HG02678 (cell line): ENCODE results near the gene SIGLEC14.
"Not testable (repeated sequence)": the region's sequence is repeated elsewhere in the genome, so short reads cannot be mapped to it uniquely, and the experiment has no call there.

Experiments used
- ATAC-seq: cut with Tn5 transposase; IDR thresholded peaks from one replicate; pipeline ENCODE4 v1.9.1; 2021; ENCODE audit warnings: mild to moderate bottlenecking, moderate library complexity; ENCODE audit not compliant: unreplicated experiment

Gene SIGLEC14

DNA sequence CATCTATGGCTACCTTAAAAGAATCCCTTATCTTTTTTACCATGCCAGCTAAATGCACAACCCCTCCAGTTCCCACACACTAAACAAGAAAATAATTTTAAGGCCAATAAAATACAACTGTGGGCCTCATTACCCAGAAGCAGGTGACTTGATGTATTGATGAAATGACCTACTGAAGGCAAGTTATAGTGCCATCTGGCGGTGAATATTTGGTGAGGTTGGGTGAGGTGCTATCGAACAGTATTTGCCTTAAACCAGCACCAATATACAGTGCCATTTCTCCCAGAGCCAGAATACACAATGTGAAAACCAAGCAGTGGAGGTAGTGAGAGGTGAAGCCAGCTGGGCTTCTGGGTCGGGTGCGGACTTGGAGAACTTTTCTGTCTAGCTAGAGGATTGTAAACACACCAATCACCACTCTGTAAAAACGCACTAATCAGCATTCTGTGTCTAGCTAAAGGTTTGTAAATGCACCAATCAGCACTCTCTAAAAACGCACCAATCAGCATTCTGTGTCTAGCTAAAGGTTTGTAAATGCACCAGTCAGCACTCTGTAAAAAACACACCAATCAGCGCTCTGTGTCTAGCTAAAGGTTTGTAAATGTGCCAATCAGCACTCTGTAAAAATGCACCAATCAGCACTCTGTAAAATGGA lies 29.4 kb upstream of the SIGLEC14 start:
- ATAC-seq = not testable (repeated sequence)

DNA sequence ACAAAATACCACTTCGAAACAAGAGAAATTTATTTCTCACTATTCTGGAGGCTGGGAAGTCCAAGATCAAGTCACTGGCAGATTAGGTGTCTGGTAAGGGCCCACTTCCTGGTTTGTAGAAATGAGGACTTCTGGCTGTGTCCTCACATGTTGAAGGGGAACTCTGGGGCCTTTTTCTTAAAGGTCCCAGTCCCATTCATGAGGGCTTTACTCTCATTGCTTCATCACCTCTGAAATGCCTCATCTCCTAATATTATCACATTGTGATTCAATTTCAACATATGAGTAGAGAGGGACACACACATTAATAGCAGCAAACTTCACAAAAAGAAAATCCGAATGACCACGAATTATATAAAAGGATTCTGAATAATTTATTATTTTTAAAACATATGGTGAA lies 21.6 kb upstream of the SIGLEC14 start:
- no peak for ATAC-seq

DNA sequence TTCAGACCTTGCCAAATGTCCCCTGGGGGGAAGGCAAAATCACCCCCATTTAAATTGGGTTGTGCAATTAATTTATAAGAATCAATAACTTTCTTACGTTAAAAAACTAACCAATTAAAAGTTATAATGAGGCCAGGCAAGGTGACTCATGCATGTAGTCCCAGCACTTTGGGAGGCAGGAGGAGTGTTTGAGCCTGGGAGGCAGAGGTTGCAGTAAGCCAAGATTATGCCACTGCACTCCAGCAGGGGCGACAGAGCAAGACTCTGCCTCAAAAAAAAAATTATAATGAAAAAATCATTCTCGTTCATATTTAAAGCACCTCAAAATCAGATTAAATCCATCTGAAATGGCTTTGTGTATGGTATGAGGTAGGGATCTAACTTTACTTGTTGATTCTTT lies 18.4 kb upstream of the SIGLEC14 start:
- ATAC-seq = no peak

DNA sequence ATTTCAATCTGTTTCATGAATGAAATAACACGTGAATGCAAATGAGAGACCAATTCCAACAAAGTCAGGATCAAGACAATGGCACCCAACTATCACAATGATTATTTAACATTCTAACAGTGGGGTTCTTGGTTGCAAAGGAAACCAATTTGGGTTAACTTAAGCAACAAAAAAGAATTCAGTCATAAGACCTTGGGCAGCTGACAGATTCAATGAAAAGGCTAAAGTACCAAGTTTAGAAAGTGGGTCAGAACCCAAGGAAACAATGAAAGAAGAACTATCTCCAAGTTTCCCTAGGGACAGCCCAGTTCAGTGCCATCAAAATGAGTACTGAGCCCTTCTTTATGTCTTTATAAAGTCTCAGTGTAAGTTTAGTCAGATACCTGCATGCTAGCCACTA lies 17.5 kb upstream of the SIGLEC14 start:
- no peak for ATAC-seq

DNA sequence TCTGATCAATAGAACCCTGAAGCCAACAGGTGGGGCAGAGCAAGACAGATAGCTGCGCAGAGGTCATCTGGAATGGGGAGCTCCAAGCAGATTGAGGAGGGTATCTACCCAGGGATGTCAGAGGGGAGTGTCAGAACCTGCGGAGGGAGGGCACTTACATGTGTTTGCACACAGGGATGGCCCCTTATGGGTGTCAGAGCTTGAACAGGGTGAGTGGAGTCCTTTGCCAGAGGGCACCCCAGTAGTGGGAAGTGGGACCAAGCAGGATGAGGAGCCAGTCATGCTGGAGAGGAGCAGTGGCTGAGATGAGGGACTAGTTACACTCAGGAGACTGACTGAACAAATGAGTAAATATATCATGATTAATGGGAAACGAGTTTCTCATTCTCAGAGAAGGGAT lies 17.0 kb upstream of the SIGLEC14 start:
- ATAC-seq = no peak

DNA sequence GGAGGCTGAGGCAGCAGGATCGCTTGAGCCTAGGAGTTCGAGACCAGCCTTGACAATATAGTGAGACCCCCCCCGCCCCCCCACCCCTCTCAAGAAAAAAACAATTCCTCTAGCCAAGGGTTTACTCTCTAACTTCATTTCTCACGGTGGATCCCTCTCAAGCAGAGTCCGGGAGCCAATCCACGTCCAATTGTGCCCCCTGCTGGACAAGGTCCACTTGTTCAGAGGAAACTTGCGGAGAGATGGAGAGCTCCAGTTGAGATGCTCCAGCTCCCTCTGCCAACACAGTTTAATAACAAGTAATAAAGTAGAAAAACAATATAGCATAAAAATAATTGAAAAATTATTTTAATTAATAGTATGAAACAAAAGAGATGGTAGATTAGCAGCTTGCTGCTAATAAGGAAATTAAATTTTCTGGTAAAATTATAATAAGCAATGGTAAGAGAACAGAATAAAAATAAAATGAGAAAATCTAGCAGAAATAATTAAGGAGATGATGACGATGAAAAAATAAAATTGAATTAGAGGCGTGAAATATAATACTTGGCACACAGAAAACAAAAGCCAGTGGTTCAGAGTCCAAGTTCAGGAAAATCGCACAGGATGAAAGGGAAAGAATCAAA lies 14.5 kb upstream of the SIGLEC14 start:
- ATAC-seq = no peak

DNA sequence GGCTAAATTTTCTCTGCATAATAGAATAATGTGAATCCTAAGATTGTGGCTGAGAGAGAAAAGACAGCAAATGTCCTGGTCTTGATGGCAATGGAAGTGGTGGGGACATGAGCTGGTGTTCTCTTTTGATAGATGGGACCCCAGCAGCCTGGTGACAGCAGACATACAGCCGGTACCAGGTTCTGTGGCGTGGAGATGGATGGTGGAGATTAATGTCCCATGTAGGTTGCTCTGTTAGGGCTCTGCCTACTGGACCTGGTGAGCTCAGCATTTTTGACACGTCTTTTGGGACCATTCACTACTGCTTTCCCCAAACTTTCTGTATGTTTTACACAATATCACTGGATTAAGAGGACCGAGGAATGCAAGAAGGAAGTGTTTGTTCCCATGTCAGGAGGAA lies 8.2 kb upstream of the SIGLEC14 start:
- no peak for ATAC-seq

DNA sequence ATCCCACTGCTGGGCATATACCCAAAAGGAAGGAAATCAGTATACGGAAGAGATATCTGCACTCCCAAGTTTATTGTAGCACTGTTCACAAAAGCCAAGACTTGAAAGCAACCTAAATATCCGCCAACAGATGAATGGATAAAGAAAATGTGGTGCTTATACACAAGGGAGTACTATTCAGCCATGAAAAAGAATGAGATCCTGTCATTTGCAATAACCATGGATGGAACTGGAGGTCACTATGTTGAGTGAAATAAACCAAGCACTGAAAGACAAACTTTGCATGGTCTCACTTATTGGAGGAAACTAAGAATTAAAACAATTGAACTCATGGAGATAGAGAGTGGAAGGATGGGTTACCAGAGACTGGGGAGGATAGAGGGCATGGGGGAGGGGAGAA lies 6.5 kb upstream of the SIGLEC14 start:
- no peak for ATAC-seq

DNA sequence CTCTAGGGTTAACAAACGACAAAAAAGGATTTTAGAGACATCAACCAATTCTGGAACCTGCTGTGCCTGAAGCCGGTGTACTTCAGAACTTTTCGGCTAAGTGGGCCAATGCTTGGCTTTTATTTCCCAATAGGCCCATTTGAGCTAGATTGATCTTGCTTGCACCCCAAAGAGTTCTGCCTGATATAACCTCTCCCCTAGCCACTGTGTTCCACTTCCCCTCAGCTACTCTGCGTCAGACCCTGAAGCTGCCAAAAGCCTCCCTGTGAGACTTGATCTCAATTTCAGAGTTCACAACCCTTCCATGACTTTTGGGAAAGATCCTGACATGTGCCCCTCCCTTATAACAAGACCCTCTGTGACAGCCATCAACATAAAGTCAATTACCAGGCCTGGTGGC lies 5.6 kb upstream of the SIGLEC14 start:
- ATAC-seq = no peak

DNA sequence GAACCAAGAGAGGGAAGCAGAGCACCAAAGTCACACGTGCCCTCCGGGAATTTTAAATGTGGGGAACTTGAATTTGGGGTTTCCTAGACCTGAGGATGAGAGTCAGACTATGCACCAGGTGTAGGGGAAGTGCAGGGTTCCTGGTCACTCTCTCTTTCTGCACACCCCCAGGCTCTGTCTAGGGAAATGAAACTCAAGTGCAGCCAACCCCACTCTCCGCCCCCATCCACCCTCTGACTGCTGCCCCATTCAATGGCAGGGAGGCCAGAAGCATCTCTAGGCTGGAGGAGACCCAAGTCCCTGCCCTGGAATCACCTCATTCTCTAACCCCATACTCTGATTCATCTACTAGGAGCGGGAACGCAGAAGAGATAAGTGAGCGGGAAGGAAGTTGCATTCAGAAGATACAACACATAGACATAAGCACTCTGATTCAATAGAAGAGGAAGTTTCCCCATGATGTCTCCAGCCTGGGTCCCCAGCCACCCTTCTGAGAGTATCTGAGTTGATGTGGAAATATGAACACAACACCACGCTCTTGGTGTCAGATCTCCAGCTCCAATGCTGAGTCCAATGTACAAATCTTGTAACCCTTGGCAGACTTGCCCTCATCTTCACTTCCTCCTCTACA lies 4.7 kb upstream of the SIGLEC14 start:
- ATAC-seq = peak; percentile 43

DNA sequence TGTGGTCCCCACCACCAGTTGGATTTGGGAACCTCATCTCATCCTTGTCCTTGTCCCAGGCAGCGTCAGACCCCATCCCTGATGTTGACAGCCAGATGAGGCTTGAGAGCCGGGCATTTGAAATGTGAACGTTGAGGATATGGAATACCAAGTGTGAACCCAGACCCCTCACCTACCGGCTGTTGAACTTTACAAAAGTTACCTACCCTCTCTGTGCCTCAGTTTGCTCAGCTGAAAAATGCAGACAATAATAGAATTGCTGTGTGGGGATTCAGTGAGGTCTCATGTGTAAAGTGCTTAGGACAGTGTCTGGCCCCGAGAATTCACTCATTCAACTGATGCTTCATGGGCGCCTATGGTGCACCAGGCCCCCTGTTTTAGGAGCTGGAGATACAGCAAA lies 693 bp upstream of the SIGLEC14 start:
- ATAC-seq = no peak

DNA sequence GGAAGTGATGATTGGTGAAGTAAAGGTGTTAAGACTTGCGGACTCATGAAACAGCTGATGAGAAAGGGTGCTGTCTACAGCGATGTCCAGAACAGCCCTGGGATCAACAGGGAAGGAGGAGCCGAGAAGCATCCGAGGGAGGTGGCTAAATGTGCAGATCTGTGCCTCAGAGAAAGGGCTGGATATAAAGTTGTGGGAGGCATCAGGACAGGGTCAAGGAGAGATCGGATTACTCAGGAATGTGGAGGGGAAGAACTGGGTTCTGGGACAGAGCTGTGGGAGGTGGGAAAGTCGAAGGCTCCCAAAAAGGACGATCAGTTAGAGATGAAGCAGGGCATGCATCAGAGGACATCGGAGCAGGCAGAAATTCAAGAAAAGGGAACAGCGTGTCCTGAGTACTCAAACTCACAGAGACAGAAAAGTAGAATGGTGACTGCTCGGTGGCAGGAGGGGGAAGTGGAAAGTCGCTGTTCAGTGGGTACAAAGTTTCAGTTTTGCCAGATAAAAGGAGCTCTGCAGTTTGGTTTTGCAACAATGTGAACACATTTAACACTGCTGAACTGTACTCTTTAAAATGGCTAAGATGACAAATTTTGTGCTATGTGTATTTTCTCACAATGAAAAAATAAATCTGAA lies 1.9 kb downstream of the SIGLEC14 start:
- ATAC-seq = no peak

DNA sequence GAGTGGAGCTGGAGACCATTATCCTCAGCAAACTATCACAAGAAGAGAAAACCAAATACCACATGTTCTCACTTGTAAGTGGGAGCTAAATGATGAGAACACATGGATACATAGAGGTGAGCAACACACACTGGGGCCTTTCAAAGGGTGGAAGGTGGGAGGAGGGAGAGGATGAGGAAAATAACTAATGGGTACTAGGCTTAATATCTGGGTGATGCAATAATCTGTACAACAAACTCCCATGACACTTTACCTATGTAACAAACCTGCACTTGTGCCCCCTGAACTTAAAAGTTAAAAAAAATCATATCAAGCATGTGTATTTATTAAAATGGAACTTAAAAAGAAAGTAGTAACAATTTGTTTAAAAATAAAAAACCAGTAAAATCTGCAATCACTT lies 5.0 kb downstream of the SIGLEC14 start:
- ATAC-seq = no peak

DNA sequence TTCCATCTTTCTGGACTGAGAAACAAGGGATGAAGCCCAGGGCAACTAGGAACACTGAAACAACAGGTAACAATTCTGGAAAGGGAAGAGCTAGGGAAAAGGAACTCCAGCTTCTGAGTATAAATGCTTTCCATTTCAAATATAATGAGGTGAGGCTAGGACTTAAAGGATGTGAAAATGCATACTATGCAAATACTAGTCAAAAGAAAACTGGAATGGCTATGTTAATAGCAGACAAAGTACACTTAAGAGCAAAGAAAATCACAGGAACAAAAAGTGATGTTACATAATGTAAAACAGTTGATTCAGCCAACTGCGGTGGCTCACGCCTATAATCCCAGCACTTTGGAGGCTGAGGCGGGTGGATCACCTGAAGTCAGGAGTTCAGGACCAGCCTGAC lies 6.2 kb downstream of the SIGLEC14 start:
- ATAC-seq = no peak

DNA sequence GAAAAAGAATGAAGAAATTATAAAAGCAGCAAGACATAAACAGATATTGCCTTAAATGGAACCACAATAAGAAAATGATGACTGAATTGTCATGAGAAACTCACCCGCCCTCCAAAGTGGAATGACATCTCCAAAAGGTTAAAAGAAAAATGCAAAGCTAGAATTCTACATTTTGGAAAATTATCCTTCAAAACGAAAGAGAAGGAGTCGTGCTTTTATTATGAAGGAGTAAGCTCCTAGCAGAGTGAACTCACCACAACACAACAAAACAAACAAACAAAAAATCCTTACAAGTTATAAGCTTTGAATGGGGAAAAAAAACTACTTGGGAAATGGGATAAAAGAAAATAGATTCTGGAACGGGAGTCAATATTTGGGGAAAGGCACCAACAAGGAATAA lies 6.7 kb downstream of the SIGLEC14 start:
- ATAC-seq = no peak

DNA sequence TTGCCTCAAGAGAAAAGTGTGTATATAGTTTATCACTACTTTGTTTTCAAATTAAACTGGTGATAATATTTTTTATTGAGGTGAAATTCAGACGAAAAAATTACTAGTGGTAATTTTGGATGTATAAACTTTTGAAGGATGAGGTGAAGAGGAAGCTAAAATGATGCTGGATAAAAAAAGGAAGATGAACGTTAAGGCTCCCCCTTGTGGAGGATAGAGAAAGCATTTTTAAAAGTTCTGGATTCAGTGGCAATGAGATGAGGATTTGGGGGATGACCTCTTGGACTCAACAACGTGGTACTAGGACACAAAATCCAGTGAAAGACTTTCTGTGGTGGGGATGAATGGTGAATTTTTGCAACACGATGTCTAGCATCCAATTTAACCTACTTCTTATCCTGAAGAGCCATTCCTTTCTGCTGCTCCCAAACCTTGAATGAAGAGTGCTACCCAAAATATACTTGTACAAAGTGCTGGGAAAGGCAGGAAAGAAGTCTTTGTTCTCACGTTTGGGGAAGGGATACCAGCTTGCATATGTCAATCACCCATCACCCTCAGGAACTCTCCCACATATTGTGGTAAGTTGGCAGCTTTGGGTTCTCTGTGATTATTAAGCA lies 9.2 kb downstream of the SIGLEC14 start:
- no peak for ATAC-seq

DNA sequence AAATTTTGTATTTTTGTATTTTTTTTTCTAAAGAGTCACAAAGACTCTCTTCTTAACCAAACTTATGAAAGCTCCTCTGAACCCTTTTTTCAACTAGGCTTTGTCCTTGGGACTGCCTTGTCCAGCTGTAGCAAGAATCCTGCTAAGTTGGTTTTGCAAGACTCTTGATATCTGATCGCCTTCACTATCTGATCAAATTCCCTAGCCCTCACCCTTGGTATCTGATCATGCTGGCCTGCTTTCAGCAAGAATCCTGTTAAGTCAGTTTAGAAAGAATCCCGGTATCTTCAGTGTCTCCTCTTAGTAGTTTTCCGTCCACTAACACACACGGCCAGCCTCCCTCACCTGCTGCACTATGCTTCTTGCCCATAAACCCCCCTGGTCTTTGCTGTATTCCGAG lies 14.5 kb downstream of the SIGLEC14 start:
- no peak for ATAC-seq

DNA sequence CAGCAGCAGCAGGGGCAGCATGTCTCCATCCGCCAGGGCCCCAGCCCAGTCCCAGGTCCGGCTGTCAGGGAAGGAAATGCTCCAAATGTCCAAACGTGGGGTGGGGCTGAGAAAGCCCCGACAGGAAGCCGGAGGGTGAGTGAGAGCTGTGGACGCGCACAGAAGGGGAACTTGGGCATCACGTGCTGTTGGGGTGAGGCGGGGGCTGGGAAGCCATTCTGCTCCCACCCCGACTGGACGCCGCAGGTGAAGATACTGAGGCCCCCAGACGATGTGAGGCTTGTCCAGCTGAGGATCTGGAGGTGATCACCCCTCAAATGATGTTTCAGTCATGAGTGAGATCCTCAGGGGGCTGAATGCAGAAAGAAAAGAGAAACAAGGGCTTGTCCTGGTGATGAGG lies 16.3 kb downstream of the SIGLEC14 start, which contains the start of gene SIGLEC5:
Gene SIGLEC5 (minus strand): TSS at position 87 of the 400 bp plus-strand sequence. CDS start 66 bp downstream, at position 21.
- not testable (repeated sequence) for ATAC-seq

DNA sequence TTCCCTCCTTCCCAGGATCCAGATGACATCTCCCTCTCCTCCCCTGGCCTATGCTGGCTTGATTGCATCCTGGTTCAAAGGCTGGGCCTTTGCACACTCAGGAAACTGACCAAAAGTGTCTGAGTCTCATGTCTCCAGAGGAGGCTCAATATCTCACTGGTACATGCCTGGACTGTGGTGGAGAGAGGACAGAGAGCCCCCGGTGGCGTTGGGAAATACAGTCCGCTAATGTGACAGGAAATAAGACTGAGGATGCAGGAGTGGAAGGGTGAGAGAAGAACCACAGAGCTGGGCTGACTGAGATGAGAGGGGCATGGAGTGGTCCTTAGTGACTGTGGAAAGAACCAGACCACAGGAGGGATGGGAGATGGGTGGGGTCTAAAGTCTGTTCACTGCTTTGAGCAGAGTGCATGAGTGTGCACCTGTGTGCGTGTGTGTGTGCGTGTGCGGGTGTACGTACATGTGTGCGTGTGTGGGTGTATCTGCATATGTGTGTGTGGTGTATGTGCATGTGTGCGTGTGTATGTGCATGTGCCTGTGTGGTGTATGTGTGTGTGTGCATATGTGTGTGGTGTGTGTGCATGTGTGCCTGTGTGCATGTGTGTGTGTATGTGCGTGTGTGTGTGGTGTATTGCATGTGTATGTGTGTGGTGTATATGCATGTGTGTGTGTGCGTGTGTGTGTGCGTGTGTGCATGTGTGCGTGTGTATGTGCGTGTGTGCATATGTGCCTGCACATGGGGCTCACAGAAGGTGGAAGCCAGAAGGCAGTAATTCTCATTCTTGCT lies 18.3 kb downstream of the SIGLEC14 start:
- ATAC-seq = no peak

DNA sequence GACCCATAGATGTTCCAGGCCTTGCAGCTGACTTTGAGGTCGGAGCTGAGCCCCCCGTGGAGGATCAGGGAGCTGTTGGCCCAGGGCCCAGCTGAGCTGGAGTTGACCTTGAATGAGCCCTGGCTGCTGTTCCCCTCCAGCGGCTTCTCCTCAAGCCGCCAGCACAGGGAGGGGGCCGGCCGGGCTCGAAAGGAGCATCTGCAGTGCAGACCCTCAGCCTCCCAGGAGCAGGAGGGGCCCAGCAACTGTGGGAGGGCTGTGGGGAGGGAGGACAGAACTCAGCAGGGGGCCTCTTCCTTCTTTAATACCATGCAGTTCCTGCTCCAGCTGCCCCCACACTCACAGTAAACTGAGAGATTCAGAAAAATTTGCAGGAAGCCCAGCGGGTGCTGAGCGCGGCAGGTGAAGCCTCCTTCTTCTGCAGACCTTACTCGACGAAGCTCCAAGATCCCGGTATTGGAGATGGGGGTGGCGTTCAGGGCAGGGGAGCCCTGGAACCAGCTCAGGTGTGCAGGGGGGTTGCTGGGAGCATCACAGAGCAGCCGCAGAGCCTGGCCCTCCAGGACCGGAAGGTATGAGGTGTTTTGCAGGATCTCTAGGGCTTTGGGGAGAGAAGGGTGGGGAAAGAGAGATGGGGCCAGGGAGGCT lies 19.0 kb downstream of the SIGLEC14 start:
- no peak for ATAC-seq
